Keratinocyte (primary cell): Measurements from ENCODE around the gene TBX18.

Experiments
- EZH2 ChIP-seq: IDR thresholded peaks from one replicate; pipeline ENCODE4 v1.6.1; 2012; ENCODE audit warnings: inconsistent platforms, mild to moderate bottlenecking, low read length, moderate library complexity
- TF ChIP-seq, protein P1 (sequence below), 3 experiments: IDR thresholded peaks in 1 of 3; conservative IDR thresholded peaks in 1 of 3; optimal IDR thresholded peaks in 1 of 3; 2 replicates in 2 of 3; 3 replicates in 1 of 3; pipeline versions ENCODE3 to v1.5.1; 2011; ENCODE audit warnings: low read length in 3 of 3, mild to moderate bottlenecking in 3 of 3, moderate library complexity in 2 of 3, control low read depth in 1 of 3, inconsistent platforms in 1 of 3; ENCODE audit not compliant: insufficient read depth in 2 of 3; ENCODE audit errors: extremely low read depth in 1 of 3

DNA sequence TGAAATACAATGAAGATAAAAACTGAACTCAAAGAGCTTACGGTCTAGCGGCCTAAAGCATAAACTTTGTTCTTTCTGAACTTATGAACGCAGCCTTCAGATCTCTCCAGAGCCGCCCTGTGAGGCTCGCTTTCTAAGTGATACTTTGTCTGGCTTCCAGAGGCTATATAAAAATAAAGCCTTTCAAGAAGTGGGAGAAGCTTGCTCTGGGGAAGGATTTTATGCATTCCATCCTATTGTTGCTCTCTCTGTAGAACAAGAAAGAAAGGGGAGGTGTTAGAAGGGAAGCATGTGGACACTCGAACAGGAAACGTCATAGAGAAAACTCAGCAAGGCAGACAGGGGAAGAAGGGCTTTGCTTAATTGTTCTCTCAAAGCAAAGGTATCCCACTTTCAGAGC is 77.0 kb downstream of the TBX18 start:
- TF ChIP-seq, protein P1, sequence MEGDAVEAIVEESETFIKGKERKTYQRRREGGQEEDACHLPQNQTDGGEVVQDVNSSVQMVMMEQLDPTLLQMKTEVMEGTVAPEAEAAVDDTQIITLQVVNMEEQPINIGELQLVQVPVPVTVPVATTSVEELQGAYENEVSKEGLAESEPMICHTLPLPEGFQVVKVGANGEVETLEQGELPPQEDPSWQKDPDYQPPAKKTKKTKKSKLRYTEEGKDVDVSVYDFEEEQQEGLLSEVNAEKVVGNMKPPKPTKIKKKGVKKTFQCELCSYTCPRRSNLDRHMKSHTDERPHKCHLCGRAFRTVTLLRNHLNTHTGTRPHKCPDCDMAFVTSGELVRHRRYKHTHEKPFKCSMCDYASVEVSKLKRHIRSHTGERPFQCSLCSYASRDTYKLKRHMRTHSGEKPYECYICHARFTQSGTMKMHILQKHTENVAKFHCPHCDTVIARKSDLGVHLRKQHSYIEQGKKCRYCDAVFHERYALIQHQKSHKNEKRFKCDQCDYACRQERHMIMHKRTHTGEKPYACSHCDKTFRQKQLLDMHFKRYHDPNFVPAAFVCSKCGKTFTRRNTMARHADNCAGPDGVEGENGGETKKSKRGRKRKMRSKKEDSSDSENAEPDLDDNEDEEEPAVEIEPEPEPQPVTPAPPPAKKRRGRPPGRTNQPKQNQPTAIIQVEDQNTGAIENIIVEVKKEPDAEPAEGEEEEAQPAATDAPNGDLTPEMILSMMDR (optimal IDR thresholded peaks at IDR 0.05 in 1 of 3, IDR thresholded peaks at IDR 0.05 in 1 of 3, conservative IDR thresholded peaks at IDR 0.05 in 1 of 3; ENCODE audit: extremely low read depth in 1 of 3, insufficient read depth in 2 of 3, low read length in 3 of 3), result no peak
- no peak for TF ChIP-seq EZH2
